ENCODE results near the gene FOLR1.
A peak's percentile ranks its signal among the peaks of the same experiment; 100 is the strongest.

FOLR1 gene

DNA sequence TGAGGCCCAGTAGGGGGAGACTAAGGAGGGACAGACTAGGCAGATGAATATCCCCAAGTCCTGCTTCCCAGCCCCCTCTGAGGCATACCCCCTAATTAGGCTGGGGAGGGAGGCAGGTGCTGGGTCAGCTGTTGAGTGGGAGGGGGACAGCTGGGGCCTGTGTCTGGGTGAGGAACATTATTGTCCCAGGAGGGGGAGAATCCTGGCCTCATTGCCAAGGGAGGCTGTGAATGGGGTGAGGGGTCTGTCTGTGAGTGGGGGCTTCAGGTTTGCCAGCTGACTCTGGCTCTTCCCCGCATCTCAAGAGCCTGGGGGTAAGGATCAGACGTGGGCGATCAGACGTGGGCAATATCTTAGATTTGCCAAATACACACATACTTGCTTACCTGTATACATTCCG, 34.8 kb downstream of the FOLR1 start:
- DNase-seq (ENCODE audit: low spot score in 2 of 2) (no peak), ATAC-seq (no peak)
- H3K9me3 Mint-ChIP-seq, result no peaks in the 10 kb centered on the region
- H3K27ac Mint-ChIP-seq, result no peak overlapping the region
- H3K36me3 Mint-ChIP-seq, result peaks cover 34% of the 10 kb centered on the region
- no peak overlapping the region for H3K4me3 Mint-ChIP-seq
- peaks cover 46% of the 10 kb centered on the region for H3K4me1 Mint-ChIP-seq

DNA sequence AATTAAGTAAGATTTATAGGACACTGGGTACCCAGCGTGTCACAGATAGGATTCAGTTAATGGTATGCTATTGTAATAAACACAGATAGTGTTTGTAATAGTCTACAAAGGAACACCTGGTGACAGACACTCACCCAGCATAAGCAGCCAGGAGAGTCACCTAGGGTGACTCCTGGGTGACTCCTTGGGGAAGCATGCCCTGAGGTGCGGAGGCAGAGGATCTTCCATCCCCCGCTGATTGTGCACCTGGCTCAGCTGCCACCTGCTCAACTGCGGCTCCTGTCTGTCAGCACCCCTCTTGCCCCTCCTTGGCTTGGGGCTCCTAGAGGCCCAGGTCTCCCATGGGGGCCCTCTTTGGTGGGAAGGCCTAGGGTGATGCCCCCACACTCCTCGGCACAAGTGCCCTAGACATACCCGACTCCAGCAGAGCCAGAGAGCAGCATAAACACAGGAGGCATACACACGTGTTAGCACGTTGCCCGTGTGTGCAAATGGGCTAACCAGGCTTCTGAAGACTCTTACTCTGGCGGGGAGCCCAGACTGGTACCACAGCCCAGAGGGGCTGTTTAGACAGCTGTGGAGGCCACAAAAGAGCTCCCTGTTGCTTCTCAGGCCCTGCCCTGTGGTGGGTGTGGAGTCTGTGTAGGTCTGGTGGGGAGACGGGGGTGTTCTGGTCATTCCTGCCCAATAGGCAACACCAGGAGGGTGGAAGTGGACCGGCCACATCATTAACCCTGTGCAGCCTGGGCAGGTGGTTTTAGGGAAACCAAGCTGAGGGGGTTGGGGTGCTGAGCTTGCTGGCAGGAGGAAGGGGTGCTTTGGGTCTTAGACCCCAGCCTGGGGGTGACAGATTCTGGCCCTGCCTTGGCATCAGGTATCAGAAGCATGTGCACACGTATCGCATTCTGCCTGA, 35.6 kb downstream of the FOLR1 start:
- Mint-ChIP-seq H3K9me3 (no peaks in the 10 kb centered on the region), H3K36me3 (peaks cover 43% of the 10 kb centered on the region), H3K27ac (peak overlapping the region; percentile 78), H3K4me3 (no peak overlapping the region), H3K4me1 (peaks cover 39% of the 10 kb centered on the region)
- ATAC-seq, result no peak
- peak in 1 of 2 donors; percentile 51 for DNase-seq (ENCODE audit: low spot score in 2 of 2)

DNA sequence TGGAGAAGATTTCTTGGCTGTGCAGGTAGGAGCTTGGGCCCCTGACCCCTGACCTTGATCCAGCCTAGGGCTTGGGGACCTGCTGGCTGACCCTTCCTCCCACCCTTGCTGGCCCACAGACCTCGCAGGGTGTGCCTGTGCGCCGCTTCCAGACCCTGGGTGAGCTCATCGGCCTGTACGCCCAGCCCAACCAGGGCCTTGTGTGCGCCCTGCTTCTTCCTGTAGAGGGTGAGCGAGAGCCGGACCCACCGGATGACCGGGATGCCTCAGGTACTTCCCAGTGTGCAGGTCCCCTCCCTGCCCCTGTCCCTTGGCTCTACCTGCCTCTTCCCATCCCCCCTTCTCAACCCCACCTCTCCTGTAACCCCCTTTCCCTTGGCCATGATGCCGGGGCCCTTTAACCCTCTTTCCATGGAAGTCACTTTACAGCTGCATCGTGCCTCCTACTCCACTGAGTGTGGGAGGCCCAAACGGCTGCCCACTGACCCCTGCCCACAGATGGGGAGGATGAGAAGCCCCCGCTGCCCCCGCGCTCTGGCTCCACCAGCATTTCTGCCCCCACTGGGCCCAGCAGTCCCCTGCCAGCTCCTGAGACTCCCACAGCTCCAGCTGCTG, 36.4 kb downstream of the FOLR1 start:
- DNase-seq (ENCODE audit: low spot score in 2 of 2) (no peak), ATAC-seq (no peak)
- Mint-ChIP-seq H3K36me3 (peaks cover 50% of the 10 kb centered on the region), H3K4me3 (no peak overlapping the region), H3K27ac (peak overlapping the region; percentile 78), H3K4me1 (peaks cover 34% of the 10 kb centered on the region), H3K9me3 (no peaks in the 10 kb centered on the region)

DNA sequence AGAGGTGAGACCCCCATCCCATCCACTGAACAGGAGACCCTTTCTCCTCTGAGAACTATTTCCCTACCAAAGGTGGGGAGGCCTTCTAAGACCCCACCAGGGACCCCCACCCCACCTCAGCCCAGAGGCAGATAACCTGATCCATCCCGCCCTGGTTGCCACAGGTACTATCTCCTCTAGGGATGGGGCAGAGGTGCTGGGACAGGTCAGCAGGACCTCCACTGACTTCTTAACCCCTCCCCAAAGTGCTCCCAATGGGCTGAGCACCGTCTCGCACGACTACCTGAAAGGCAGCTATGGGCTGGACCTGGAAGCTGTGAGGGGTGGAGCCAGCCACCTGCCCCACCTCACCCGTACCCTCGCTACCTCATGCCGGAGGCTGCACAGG, 36.9 kb downstream of the FOLR1 start:
- H3K9me3 Mint-ChIP-seq, result no peaks in the 10 kb centered on the region
- no peak overlapping the region for H3K27ac Mint-ChIP-seq
- H3K4me3 Mint-ChIP-seq, result no peak overlapping the region
- DNase-seq (ENCODE audit: low spot score in 2 of 2), result peak in 1 of 2 donors; percentile 49
- no peak for ATAC-seq
- H3K4me1 Mint-ChIP-seq, result peaks cover 35% of the 10 kb centered on the region
- H3K36me3 Mint-ChIP-seq, result peaks cover 55% of the 10 kb centered on the region

DNA sequence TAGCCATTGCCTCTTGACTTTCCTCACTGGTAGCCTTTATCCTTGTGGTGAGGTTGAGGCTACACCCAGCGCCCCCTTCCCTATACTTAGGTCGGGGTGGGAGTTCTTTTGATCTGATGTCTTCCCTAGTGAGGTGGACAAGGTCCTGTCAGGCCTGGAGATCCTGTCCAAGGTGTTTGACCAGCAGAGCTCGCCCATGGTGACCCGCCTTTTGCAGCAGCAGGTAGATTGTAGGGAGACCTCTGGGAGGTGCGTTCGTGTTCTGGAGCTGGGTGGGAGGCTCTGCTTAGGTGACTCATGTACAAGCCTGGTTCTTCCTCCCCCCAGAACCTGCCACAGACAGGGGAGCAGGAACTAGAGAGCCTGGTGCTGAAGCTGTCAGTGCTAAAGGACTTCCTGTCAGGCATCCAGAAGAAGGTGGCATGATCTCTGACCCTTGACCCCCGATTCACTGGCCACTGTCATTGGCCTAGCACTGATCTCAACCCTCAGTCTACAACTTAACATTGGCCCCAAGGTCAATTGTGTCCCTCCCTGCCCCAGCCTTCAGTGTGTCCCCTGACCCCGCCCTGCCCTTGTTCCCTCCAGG, 37.5 kb downstream of the FOLR1 start:
- H3K36me3 Mint-ChIP-seq, result peaks cover 55% of the 10 kb centered on the region
- ATAC-seq (no peak), DNase-seq (ENCODE audit: low spot score in 2 of 2) (no peak)
- H3K4me1 Mint-ChIP-seq, result peaks cover 41% of the 10 kb centered on the region
- no peaks in the 10 kb centered on the region for H3K9me3 Mint-ChIP-seq
- no peak overlapping the region for H3K27ac Mint-ChIP-seq
- H3K4me3 Mint-ChIP-seq, result no peak overlapping the region

DNA sequence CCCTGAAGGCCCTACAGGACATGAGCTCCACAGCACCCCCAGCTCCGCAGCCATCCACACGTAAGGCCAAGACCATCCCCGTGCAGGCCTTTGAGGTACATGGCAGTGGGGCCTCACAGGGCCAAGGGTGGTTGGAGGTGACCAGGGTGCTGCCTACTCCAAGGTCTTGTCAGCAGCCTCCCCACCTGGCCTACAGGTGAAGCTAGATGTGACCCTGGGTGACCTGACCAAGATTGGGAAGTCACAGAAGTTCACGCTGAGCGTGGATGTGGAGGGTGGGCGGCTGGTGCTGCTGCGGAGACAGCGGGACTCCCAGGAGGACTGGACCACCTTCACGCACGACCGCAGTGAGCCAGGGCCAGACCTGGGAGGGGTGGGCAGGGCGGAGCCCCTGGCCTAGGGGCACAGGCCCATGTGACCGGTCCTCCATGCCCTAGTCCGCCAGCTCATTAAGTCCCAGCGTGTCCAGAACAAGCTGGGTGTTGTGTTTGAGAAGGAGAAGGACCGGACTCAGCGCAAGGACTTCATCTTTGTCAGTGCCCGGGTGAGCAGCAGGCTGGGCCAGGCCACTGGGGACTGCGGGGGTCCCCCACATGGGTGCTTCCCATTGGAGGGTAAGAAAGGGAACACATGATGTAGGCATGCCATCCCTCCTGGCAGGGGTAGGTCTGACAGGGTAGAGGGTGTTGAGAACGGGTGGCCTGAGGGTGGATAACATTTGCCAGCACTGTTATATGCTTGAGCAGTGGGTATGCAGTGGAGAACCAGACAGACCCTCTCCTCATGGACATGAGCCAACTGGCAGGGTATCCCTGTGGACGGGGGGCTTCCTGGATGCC, 38.2 kb downstream of the FOLR1 start:
- Mint-ChIP-seq H3K27ac (no peak overlapping the region), H3K4me1 (peaks cover 43% of the 10 kb centered on the region), H3K4me3 (no peak overlapping the region), H3K36me3 (peaks cover 61% of the 10 kb centered on the region), H3K9me3 (no peaks in the 10 kb centered on the region)
- DNase-seq (ENCODE audit: low spot score in 2 of 2) (no peak), ATAC-seq (no peak)

DNA sequence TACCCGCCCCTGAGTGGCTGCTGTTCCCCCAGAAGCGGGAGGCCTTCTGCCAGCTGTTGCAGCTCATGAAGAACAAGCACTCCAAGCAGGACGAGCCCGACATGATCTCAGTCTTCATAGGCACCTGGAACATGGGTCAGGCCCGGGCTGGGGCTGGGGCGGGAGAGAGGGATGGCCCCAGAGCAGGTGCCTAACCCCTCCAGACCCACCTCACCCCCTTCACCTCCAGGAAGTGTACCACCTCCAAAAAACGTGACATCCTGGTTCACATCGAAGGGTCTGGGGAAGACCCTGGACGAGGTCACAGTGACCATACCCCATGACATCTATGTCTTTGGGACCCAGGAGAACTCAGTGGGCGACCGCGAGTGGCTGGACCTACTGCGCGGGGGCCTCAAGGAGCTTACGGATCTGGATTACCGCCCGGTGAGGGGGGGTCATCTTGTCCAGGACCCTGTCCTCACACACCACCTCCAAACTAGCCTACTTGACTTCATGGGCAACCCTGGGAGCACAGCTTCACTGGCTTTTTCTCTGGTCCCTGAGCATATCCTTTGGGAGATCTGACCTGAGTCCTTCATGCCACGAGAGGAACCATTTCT, 38.9 kb downstream of the FOLR1 start:
- H3K9me3 Mint-ChIP-seq, result no peaks in the 10 kb centered on the region
- H3K27ac Mint-ChIP-seq, result no peak overlapping the region
- ATAC-seq (no peak), DNase-seq (ENCODE audit: low spot score in 2 of 2) (no peak)
- no peak overlapping the region for H3K4me3 Mint-ChIP-seq
- H3K36me3 Mint-ChIP-seq, result peaks cover 57% of the 10 kb centered on the region
- peaks cover 36% of the 10 kb centered on the region for H3K4me1 Mint-ChIP-seq

DNA sequence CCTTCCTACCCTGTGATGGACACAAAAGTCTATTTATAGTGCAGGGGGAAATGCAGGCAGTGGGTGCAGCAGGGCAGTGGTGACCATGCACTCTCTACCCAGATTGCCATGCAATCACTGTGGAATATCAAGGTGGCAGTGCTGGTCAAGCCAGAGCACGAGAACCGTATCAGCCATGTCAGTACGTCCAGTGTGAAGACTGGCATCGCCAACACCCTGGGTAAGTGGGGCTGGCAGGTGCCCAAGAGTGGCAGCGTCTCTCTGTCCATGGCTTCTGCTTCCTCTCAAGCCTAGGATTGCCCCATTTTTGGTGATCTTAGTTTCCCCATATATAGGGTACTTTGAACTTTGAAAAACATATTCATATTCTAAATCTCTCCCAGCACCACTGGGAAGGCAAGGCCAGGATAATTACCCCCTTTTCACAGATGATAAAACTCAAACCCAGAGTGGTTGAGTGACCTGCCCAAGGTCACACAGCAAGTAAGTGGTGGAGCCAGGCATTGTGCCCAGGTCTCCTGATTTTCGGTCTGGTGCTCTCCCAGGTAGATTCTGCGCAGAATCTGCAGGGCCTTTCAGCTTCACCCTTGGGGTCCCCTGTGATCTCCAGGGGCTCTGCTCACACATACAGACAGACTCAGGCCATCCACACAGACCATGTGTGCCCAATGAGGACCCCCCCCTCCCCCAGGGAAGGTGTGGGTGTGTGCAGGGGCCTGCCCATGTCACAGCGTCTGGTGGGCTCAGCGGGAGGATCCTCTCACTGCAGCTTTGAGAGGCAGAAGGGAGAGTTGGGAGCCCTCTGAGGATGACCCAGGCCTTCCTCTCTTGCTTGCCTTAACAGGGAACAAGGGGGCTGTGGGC, 39.7 kb downstream of the FOLR1 start:
- Mint-ChIP-seq H3K36me3 (peaks cover 65% of the 10 kb centered on the region), H3K9me3 (no peaks in the 10 kb centered on the region), H3K4me1 (peaks cover 29% of the 10 kb centered on the region), H3K27ac (peak overlapping the region; percentile 74), H3K4me3 (no peak overlapping the region)
- DNase-seq (ENCODE audit: low spot score in 2 of 2) (no peak), ATAC-seq (no peak)

DNA sequence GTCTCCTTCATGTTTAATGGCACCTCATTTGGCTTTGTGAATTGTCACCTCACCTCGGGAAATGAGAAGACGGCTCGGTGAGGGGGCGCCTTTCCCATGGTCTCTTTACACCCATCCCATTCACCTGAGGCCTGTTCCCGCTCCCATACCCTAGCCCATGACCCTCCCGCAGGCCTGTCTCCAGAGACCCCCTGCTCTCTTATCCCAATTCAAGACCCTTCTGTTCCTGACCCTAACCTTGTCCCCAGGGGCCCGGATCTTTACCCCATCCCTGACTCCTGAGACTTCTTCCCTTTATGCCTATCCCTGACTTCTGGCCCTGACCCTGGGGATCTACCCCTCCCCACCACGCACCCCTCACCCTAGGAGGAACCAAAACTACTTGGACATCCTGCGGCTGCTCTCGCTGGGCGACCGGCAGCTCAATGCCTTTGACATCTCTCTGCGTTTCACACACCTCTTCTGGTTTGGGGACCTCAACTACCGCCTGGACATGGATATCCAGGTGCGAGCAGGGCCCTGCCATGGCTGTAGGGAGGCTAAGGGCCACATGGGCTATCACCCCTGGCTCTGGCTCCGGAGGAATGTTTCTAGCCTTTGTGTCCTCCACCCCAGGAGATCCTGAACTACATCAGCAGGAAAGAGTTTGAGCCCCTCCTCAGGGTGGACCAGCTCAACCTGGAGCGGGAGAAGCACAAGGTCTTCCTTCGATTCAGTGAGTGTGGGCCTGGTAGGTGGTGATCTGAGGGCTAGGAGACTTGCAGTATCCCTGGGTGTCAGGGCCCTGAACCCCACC, 40.5 kb downstream of the FOLR1 start:
- DNase-seq (ENCODE audit: low spot score in 2 of 2), result no peak
- no peak for ATAC-seq
- Mint-ChIP-seq H3K27ac (peak overlapping the region; percentile 74), H3K4me1 (peaks cover 22% of the 10 kb centered on the region), H3K36me3 (peaks cover 71% of the 10 kb centered on the region), H3K4me3 (no peak overlapping the region), H3K9me3 (no peaks in the 10 kb centered on the region)

DNA sequence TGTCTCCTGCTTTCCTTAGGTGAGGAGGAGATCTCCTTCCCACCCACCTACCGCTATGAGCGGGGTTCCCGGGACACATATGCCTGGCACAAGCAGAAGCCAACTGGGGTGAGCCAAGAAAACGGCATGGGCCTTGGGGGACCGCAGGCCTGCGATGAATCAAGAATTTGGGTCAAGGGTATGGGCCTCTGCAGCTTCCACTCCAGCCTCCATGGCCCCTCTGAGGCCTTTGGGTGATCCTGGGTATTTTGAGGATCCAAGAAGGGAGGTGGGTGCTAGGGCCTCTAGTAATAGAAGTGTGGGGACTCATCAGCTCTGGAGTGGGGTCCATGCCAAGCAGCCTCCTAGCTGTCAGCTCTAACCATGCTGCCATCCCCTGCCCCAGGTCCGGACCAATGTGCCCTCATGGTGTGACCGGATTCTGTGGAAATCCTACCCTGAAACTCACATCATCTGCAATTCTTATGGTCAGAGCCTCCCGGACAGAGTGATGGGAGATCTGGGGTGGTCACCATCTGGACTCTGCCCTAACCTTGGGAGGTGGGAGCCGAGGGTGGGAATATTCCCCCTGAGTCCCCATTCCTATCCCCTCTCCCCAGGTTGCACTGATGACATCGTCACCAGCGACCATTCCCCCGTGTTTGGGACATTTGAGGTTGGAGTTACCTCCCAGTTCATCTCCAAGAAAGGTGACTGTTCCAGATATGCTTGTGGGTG, 41.3 kb downstream of the FOLR1 start:
- Mint-ChIP-seq H3K27ac (peak overlapping the region; percentile 74), H3K4me1 (peaks cover 22% of the 10 kb centered on the region), H3K4me3 (no peak overlapping the region), H3K9me3 (no peaks in the 10 kb centered on the region), H3K36me3 (peaks cover 71% of the 10 kb centered on the region)
- ATAC-seq, result no peak
- DNase-seq (ENCODE audit: low spot score in 2 of 2), result no peak

DNA sequence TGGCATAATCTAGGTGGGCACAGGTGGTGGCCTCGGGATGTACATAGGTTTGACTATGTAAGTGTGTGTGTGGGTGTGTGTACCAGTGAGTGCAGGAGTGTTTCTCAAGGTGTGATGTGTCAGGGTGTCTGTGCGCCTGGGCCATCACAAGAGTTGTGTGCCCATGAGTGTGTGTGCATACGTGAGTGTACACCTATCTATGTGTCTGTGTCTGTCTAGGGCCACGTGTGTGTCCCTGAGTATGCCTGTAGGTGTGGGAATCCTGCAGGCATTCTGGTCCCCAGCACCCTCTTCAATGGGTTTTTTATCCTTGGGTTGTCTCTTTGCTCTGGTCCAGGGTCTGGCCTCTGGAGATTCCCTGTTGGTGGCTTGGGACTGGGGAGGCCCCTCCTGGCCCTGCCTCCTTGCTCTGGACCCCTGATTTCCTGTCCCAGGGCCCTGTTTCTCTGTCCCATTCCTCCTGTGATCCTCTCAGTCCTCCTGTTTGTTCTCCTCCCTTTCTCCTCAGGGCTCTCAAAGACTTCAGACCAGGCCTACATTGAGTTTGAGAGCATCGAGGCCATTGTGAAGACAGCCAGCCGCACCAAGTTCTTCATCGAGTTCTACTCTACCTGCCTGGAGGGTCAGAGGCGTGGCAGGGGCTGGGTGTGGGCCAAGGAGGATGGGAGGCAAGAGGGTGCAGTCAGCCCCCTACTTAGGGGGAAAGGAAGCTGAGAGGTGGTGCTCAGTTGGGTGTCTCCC, 42.0 kb downstream of the FOLR1 start:
- Mint-ChIP-seq H3K27ac (peak overlapping the region; percentile 83), H3K4me1 (peaks cover 19% of the 10 kb centered on the region), H3K9me3 (no peaks in the 10 kb centered on the region), H3K36me3 (peaks cover 68% of the 10 kb centered on the region), H3K4me3 (no peak overlapping the region)
- DNase-seq (ENCODE audit: low spot score in 2 of 2) (no peak), ATAC-seq (no peak)

DNA sequence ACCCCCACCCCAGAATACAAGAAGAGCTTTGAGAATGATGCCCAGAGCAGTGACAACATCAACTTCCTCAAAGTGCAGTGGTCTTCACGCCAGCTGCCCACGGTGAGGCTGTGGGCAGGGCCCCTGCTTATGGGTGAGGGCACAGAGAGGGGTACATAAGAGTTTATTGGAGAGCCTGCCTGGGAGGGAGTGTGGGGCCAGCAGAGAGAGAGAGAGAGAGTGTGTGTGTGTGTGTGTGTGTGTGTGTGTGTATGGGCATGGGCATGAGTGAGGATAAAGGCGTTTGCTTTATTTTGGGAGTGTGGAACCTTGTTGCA, 42.5 kb downstream of the FOLR1 start:
- peak overlapping the region; percentile 83 for H3K27ac Mint-ChIP-seq
- H3K9me3 Mint-ChIP-seq, result no peaks in the 10 kb centered on the region
- H3K4me1 Mint-ChIP-seq, result peaks cover 19% of the 10 kb centered on the region
- no peak overlapping the region for H3K4me3 Mint-ChIP-seq
- no peak for ATAC-seq
- DNase-seq (ENCODE audit: low spot score in 2 of 2), result no peak
- peaks cover 65% of the 10 kb centered on the region for H3K36me3 Mint-ChIP-seq

DNA sequence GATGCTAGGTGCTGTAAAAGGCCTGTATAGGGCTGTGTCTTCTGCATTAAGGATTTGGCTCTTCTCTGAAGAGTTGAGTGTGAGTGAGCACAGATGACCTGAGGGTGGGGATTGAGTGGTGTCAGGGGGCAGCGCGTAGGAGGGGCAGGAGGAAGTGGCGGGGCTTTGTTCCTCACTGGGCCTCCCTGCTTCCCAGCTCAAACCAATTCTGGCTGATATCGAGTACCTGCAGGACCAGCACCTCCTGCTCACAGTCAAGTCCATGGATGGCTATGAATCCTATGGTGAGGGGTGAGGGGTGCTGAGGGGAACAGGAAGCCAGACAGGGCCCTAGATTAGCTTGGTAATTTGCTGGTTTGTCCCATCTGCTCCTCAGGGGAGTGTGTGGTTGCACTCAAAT, 43.0 kb downstream of the FOLR1 start:
- Mint-ChIP-seq H3K4me3 (no peak overlapping the region), H3K36me3 (peaks cover 62% of the 10 kb centered on the region)

More for the DNA sequence above, 43.0 kb downstream of the FOLR1 start:
- DNase-seq (ENCODE audit: low spot score in 2 of 2) (no peak), ATAC-seq (no peak)
- Mint-ChIP-seq H3K27ac (peak overlapping the region; percentile 83), H3K4me1 (peaks cover 20% of the 10 kb centered on the region), H3K9me3 (no peaks in the 10 kb centered on the region)

Data from stimulated activated effector memory CD8-positive, alpha-beta T cell treated with anti-CD3 and anti-CD28 coated beads, Interleukin-12 subunit alpha, Interleukin-12 subunit beta, amount 100 ng/mL, for 72 hours (primary cell).